Activated CD4-positive, alpha-beta T cell treated with anti-CD3 and anti-CD28 coated beads, Interleukin-2, Interleukin-6, amounts not matched to agents 100 ng/mL and 50 ng/mL, durations not matched to agents 16 hours and 8 hours (primary cell): Measurements from ENCODE around the gene DDX59.
A peak's percentile ranks its signal among the peaks of the same experiment; 100 is the strongest.

Source experiments
- DNase-seq: peaks from one replicate; pipeline ENCODE4 v3.0.0-alpha.2; 2020

Gene DDX59

DNA sequence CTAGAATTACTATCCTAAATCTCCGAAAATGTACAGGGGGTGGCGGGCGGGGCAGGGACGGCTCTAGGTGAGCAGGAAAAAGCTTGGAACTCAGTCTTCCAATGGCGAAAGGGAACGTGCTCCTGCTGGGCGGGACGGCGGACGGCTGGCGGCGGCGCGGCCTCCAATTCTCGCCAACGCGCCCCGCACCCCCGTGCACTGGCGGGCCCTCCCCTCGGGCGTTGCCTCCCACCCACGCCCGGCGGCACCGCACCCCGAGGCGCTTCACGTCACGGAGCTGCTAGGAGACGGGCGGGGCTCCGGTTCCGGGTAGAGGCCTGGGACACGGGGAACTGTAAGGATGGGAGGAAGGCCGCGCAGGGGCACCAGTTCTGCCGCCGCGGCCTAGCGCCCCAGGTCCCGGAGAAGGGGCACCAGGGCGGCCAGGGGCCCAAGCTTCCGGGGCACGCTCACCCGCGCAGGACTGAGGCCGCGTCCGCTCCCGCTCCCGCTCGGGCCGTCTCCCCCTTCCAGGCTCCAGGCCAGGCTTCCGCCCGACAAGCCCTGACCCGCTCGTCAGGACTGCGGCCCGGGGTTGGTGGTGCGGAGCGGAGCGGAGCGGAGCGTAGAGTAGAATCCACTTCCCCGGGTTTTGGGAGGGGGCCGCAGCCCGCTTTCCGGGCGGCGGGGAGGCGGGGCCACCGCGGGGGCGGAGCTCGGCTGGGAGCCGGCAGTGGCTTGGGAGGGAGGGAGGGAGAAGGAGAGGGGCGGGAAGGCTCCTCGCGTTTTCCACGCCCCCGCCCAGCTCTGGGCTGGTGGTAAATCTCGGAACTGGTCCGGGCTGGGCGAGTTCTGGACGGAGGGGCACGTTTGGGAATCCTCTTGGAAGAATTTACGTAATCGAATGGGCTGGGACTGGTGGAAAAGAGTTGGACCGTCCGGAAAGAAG lies at the start of gene DDX59:
Gene DDX59 (minus strand): TSS at position 594 of the 928 bp plus-strand sequence. CDS start 3,167 bp downstream, outside the sequence.
- DNase-seq, result peak; percentile 95

DNA sequence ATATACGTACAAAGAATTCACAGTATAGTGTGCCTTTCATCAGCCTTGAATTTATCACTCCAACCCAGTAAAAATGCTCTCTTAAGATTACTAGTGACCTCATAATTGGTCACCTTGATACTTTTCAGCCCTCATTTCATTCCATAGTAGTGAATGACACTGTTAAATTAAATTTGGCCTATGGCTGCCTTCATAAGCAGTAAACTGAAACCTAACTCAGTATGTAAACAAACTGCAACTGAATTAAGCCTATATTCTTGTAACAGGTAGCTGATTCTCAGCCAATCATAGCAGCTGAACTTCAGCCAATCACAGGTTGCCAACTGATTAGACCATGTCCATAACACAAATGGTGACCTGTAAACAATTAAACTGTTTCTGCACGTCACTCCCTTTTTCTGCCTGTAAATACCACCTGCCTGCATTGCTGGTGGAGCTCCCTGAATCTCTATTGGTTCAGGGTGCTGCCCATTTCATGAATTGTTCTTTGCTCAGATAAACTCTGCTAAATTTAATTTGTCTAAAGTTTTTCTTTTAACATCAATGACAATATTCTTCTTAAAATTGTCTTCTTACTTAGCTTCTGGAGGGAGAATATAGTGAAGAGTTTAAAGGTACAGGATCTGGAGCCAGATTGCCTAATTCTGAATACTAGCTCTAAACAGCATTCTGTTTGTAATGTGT lies 44.9 kb upstream of the DDX59 start:
- no peak for DNase-seq

DNA sequence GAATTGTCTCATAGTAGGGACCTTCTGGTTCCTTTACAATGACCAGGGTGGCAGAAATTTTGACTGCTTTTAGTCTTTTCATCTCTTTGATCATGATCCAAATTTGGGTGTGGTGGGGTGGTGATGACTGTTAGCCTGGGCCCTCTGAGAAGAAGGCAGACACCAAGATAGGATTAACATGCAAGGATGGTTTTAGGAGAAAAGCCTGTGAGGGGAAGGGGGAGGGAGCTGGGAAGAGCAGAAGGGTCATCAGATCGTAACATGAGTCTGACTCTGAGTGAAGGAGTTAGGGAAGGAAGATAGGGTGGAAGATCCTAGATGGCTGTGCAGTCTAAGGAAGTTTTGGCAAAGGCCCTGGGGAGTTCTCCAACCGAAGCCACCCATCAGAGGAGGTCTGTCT lies 40.5 kb upstream of the DDX59 start:
- DNase-seq, result no peak

DNA sequence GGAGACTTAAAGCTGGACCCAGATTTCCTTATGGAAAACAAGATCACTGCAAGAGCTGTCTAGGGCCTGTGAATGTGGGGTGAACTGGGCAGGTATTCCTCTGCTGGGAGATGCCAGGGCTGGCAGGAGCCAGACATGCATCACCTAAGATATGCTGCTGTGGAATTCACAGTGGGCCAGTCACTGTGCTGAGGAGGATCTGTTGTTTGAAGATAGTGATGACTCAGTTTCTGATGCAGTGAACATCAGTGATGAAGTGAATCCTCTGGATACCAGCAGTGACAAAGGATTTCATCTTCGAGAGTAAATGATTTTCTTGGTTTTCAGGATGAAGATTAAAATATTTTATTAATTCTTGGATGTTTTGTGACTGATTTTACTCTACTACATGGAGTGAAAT lies 39.1 kb upstream of the DDX59 start:
- DNase-seq, result no peak

DNA sequence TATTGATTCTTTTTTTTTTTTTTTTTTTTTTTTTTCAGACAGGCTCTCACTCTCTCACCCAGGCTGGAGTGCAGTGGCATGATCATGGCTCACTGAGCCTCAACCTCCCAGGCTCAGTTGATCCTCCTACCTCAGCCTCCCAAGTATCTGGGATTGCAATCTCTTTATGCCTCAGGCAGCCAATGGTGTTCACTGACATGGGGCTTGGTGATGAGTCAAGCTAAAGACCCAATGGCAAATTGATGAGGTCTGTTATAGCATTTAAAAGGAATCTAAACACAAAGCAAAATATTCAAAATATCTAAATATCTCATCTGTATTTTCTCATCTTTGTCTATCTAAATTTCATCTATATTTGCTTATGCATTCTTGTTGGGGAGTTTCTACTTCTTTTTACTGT lies 38.5 kb upstream of the DDX59 start:
- no peak for DNase-seq

DNA sequence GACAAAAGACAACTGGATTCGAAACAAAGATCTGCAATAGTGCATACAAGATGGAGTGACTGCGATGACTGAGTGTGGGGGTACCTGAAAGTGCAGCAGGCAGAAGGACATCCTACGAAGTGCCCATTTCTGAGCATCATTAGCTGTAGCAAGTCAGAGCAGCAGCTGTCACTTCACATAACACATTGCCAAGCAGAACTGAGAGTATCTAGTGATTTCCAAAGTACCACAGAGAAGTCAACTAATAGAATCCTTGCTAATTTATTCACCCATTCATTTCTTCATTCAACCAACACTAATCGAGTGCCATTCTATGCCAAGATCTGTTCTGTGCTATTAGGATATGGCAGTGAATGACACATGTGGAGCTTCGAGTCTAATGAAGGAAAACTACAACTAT lies 37.4 kb upstream of the DDX59 start:
- DNase-seq, result no peak

DNA sequence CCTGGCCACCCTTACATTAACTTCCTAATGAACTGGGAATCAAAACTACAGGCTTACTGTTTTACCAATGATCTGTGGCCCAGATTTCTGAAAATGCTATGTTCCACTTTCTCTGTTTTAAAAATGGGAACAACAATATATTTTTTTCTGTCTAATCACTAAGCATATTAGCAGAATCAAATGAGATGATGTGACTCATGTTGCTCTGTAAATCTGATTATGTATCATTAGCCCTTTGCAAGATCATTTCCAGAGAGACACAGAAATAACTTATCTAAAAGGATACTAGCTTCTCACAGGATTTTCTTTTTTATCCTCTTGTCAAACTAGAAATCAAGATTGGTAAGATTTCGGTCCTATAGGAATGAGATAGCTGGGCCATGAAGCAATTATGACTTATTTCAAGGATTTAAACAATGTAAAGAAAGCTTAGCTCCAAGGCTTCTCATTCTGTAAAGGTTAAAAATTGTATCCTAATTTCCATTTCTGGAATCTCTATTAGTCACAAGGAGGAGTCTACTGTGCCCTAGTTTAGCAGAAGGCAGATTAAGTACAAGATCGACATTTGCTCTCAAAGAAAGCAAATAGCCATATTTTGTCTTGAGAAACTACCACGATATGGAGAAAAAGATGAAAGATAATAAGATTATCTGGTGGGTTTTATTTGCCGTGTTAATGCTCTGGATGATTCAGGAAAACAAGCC lies 36.6 kb upstream of the DDX59 start:
- DNase-seq, result no peak

DNA sequence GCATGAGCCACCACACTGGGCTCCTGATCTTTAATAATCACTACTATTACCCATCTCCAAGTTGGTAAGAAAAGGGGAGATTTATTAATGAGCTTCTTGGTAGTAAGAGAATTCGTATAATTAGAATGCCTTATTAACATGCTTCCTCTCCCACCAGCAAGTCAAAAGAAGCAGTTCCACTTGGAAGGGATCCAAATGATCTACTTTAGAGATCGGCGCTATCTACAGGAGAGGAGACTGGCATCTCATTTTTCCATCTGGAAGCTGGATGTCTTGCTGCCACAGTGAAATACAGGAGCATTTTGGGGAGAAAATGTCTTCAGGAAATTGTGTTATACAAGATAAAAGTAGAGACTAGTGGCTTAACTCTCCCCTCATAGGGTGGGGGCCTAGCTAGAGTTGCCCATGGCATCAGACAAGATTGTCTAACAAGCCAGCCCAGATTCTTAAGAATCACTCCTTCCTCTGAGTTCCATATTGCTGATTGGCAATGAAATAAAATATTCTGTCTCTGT lies 35.3 kb upstream of the DDX59 start:
- no peak for DNase-seq

DNA sequence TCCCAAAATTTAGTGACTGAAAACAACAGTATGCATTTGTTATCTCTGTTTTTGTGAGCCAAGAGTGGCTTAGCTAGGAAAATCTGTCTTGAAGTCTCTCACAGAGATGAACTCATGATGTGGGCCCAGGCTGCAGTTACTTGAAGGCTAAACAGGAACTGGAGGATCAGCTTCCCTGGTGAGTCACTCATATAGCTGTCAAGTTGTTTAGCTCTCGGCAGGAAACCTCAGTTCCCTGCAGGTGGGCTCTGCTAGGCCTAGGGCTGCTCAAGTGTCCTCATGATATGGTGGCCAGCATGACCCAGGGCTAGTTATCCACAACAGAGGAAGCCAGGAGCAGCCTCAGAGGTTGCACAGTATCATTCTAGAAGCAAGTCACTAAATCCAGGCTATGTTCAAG lies 30.2 kb upstream of the DDX59 start:
- no peak for DNase-seq

DNA sequence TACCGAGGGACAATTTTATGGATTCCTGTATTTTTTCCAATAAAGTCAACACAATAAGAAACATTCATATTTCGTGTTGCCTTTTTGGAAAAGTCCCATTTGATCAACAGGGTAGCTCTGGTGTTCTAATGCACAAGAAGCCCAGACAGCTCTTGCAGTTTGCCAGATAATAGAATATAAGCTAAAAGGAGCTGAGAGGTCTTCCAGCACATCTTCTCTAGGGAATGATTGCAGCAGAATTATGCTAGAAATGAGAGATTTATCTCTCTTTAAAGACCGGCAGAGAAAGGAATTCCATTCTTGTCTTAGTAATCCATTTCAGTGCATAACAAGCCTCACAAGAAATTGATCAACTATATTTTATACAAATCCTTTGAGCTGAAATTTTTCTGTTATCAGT lies 25.0 kb upstream of the DDX59 start:
- DNase-seq, result no peak

DNA sequence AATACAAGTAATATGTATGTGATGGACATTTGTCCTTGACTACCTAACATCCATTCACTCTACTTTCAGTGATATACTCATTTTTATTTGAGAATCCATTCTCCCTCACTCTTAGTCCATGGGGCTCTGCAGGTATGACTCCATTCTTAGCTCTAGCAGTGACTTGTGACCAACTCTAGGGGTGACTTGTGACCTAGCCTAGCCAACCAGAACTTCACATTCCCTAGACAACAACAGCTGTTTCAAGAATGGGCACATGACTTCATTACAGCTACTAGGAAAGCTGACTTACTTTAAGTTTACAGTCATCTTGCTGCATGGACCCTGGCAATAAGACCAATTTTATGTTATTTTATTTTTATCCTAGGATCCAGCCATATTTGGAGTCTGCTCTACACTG lies 23.6 kb upstream of the DDX59 start:
- DNase-seq, result no peak

DNA sequence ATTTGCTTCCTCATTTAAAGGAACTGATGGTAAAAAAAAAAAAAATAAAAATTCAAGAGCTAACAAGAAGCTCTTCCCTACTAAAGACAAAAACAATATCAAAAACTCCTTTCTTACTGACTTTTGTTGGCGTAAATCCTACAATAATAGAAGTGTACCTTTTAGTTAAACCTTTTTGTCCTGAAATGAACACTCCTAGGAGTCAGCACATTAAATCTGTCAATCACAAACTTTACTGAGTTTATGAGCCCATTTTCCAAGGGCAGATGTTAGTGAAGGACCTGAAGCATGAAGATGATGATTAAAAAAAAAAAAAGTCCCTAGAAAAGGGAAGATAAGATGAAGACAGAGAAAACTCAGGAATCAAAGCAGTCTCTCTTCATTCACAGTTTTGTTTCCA lies 22.6 kb upstream of the DDX59 start:
- no peak for DNase-seq

DNA sequence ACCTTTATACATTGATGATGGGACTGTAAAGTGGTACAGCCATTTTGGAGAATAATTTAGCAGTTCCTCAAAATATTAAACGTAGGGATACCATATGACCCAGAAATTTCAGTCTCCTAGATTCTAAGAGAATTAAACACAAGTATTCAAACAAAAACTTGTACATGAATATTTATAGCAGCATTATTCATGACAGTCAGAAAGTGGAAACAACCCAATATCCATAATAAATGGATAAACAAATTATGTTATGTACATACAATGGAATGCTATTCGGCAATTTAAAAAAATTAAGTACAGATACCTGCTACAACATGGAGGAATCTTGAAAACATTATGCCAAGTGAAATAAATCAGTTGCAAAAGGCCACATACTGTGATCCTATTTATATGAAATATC lies 16.9 kb upstream of the DDX59 start:
- DNase-seq, result no peak

DNA sequence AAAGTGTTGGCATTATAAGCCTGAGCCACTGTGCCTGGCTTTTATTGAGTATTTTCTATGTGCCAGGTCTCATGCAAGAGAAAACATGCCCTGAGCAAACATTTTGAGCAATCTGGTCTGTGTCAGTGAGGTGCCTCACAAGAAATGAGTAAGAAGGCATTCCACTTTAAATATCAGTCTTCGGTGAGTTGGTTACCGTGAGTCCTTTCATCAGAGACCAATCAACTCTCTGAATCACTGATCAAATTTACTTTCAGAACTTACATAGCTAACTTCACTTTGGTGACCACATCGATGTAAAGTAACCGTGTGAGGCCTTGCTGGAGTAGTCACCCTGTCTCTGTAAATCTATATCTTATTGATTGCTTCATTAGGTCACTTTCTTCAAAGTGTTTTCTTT lies 14.3 kb upstream of the DDX59 start:
- peak; percentile 12 for DNase-seq

DNA sequence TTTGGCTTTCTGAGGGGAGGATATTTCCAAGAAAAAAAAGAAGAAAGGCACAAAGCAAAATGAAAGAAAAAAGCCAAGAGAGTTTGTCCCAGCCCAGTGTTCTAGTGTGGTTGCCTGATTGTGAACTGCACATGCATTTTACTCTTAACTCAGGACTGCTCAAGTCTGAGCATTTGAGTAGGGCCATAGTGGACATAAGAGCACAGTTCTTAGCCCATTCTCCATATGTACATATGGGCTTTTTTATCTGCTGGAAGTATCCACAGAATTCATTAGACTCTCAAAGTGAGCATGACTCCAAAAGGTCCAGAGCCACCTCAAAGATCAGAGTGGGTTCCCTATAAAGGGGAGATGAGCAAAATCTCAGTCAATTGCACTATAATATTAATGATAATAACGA lies 13.6 kb upstream of the DDX59 start:
- DNase-seq, result no peak

DNA sequence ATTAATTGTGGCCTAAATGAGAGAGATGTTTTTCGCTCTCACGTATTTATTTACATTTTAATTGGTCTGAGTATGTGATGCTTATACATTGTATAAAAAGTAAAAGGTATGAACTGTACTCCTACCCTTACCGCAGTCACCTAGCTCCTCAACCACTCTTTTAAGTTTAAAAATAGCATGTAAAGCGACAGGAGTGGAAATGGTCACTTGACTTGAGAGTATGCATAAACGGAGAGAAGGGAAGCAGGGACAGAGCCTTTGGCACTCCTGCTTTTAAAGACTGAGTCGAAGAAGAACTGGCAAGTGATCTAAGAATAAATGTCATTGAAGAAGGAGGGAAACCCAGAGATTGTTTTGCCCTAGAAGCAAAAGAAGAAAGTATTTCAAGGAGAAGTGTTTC lies 11.5 kb upstream of the DDX59 start:
- no peak for DNase-seq

DNA sequence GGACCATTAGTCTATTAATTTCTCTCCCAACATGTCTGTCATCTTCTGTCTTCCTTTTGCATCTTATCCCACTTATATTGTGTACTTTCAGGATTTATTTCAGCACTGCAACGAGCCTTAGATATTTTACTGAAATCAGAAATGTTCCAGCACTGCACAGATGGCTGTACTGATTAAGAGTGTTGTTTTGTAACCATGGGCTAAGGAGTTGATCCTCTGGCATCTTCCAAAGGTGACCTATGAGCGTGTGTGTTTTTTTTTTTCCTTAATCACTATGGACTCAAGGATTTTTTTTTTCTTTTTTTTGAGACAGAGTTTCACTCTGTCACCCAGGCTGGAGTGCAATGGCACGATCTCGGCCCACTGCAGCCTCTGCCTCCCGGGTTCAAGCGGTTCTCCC lies 7.1 kb upstream of the DDX59 start:
- DNase-seq, result no peak

DNA sequence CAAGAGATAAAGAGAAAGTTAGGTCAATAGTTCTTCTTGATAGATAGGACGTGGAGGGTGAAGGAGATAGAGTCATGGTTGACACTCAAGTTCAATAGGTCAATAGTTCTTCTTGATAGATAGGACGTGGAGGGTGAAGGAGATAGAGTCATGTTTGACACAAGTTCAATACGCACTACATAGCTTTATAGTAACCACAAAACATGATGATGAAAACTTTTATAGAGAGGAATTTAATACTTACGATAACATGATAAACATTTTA lies 5.8 kb upstream of the DDX59 start:
- DNase-seq, result no peak

DNA sequence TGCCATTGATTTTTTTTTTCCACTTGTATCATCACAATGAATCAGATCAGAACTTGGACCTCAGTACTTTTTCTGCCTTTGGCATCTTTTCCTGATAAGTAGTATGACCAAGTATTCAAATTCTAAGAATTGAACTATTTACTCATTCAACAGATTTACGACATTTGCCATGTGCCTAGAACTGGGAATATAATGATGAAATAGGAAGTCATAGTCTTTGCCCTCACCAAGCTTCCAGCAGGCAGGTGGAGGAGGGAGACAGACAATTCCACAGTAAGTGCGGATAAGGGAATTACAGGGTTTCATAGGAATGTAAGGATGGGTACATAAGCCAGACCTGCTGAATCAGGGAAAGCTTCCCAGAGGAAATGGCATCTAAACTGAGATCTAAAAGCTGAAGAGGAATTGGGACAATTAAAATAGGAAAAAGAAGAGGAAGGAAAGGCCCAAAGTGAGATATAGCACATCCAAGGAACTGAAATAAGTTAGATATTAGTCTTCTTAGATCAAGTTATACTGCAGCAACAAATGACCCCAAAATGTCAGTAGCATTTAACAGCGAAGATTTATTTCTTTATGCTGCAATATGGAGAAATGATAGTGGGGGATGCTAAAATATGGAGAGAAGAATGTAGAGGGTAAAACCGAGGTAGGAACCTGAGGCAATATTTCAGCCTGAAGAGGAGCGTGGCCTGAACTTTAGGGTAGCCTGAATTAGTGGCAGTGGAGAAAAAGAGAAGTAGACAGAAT lies 5.3 kb upstream of the DDX59 start:
- DNase-seq, result no peak

DNA sequence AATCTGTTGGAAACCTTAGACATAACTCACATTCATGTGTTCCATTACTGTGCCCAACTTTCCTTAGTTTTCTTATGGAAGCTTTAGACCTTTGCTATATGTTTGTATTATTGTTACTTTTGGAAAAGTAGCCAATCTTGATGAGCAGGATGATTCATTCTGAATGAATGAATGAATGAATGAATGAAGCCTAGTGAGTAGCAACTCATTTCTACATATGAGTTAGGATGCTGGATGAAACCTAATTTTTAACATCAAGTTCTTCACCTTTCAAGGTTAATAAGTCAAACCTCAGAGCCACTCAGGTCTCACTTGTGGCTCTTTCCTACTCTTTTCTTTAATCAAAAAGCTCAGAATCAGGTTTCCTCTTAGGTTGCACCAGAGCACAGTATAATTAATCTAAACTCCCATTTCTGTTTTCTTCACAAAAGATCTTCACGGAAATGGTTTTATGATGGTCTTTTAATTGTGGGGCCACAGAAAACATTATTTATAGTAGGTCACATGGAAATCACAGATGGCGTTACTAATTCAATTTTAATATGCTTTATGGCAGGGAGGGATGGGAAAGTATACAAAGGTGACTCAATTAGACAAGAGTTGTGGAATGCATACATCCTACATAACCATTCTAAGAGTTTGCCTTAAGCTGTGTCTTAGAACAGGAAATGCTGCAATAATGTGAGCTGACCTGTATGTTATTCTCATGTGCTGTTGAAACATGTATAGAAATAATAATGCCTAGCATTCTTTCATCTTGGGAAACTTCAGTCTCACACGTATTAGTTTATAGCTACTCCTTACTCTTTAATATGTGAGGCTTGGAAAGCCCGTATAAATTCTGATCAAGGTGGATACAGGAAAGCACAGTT lies 4.5 kb upstream of the DDX59 start:
- no peak for DNase-seq

DNA sequence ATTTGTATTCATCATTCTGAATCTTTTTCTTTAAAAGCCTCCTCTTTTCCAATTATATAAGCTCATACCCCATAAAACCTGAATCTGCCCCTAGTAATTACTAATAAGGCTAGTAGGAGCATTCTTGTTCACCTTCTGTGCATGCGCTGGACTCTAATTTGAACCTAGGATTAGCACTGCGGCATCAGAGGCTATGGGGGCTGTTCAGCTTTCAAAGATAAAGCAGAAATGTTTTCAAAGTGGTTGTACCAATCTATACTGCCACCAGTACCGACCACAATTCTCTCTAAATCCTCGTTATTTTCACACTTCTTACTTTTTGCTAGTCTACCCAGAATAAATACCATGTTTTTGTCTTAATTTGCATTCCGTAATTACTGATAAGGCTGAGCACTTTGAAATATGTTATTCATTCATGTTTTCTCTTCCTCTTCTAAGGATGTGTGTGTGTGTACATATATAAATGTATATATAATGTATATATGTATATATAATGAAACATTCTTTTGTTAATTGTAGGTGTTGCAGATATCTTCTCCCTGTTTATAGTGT lies 1.6 kb upstream of the DDX59 start:
- DNase-seq, result no peak
